AG10803 (cell line): ENCODE measurements around the gene MRGPRG.
A peak's percentile ranks its signal among the peaks of the same experiment; 100 is the strongest.

Source experiments
- DNase-seq: peaks from one replicate; pipeline ENCODE4 v3.0.0; 2010; ENCODE audit warnings: low read depth
- H3K4me3 ChIP-seq: 2 replicates; pipeline ENCODE4 v1.5.1; 2011; ENCODE audit warnings: mild to moderate bottlenecking, low read length, control low read depth
- CTCF ChIP-seq: conservative IDR thresholded peaks from 2 replicates; pipeline ENCODE4 v1.5.1; 2011; ENCODE audit warnings: mild to moderate bottlenecking, low read length, control low read depth, inconsistent platforms

MRGPRG gene

GRCh38 chr11:3232956-3233355 is 14.3 kb upstream of the MRGPRG start:
- no peak for TF ChIP-seq CTCF
- no peak overlapping the region for H3K4me3 ChIP-seq
- DNase-seq: no peak

- TF ChIP-seq CTCF: no peak
- peak; percentile 14 for DNase-seq
- peak within 1 kb of the TSS; percentile 10; the same call in 1 of the 2 replicates for H3K4me3 ChIP-seq
Measured at GRCh38 chr11:3231851-3232744, 13.5 kb upstream of the MRGPRG start, which contains the start of gene MRGPRE. MRGPRE (minus strand) TSS chr11:3232417; CDS start chr11:3228799, 3,618 bp downstream.

DNA sequence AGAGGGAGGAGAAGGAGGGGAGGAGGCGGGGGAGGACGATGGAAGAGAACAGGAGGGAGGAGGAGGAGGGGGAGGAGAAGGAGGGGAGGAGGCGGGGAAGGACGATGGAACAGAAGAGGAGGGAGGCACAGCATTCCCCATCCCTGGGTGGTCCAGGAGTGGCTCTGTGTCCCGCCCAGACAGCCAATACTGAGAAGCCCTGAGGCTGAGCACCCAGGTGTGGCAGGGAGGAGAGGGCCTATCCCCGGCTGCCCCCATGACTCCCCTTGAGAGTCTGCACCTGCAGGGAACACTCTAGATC is 12.9 kb upstream of the MRGPRG start:
- no peak for TF ChIP-seq CTCF
- no peak for DNase-seq
- H3K4me3 ChIP-seq: no peak overlapping the region

- TF ChIP-seq CTCF: no peak
- no peak for DNase-seq
- H3K4me3 ChIP-seq: no peak overlapping the region
Measured at GRCh38 chr11:3230636-3231549, 12.3 kb upstream of the MRGPRG start.

DNA sequence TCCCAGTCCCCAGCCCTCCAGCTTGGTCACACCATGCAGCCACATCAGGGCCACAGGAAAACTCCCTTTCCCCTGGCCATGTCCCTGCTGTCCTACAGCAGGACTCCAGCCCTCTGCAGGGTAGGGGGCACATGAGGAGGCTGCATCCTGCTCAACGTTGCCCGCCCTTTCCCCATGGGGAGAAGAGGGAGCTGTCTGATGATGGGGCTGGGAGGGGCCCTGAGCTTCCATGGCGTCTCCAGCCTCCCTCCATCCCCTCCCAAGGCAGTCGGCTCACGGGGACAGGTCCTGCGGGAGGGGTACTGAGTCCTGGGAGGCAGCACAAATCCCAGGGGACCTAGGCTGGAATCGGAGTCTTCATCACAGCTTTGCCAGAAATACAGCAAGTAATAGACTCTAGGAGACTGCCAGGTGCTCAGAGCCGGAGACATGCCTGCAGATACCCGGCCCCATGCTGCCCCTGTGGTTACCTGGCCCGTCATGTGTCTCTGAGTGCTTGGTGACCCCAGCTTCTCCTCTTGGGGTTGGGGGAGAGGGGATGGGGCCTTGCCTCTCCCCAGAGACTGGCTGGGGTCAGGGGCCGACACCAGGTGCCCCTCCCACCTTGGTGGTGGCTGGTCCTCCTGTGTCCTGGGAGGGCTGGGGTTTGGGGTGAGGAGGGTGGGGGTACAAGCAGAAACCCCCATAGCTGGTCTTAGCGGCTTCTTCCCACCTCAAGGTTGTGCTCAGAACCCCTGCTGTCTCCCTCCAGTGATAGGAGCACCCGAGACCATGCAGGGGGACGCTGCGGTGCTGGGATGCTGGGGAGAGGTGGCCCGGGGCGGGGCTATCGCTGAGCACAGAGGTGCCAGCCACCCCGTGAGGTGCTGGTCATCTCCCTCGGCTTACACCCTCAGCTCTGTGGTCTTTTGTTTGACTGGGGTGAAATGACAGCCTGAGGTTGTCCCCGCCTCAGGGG is 11.3 kb upstream of the MRGPRG start:
- no peak for TF ChIP-seq CTCF
- DNase-seq: no peak
- H3K4me3 ChIP-seq: no peak overlapping the region

DNA sequence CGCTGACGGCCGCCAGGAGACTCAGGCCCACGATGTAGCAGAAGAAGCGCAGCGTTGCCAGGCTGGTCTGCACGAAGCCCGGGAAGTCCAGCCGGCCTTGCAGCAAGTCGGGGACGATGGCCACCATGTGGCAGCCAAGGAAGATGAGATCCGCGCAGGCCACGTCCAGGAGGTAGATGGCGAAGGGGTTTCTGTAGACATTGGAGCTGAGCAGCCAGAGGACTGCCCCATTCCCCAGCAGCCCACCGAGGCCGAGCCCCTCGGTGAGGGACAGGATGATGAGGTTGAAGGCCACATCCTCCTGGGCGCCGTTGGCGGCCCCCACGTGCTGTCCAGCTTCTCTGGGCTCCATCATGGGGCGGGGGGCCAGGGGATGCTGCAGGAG is 9.8 kb upstream of the MRGPRG start:
- no peak for TF ChIP-seq CTCF
- no peak overlapping the region for H3K4me3 ChIP-seq
- no peak for DNase-seq
